GM23338 (cell line): ENCODE results near the gene RYR2. TPM values are rescaled to one million over a fixed set of nuclear protein-coding genes. Genes with fewer than 3 reads are reported as not detected.

Experiments
- ATAC-seq: fragments of 200-7000 bp; cut with Tn5 transposase; 3 replicates; pipeline ENCODE4 v1.9.1; 2020
- DNase-seq: peaks from one replicate; pipeline ENCODE4 v3.0.0-alpha.2; 2015; ENCODE audit warnings: low spot score
- H2AFZ ChIP-seq: fragments of 200-600 bp; sonication (generic); 2 replicates; pipeline ENCODE4 v1.8.0; 2016; ENCODE audit warnings: antibody characterized with exemption, mild to moderate bottlenecking, moderate library complexity
- H3F3A ChIP-seq: fragments of 200-600 bp; sonication (generic); replicated peaks from 2 replicates; pipeline ENCODE4 v1.8.0; 2017; ENCODE audit warnings: antibody characterized with exemption, mixed run types, low read depth
- H3K27ac ChIP-seq: fragments of 200-600 bp; sonication (generic); 2 replicates; pipeline ENCODE4 v1.6.1; 2016; ENCODE audit warnings: low read depth
- H3K27me3 ChIP-seq: fragments of 200-600 bp; sonication (generic); 2 replicates; pipeline ENCODE4 v1.8.0; 2016; ENCODE audit warnings: mild to moderate bottlenecking, mixed run types, moderate library complexity; ENCODE audit not compliant: insufficient read depth
- H3K36me3 ChIP-seq: fragments of 200-600 bp; sonication (generic); 2 replicates; pipeline ENCODE4 v1.8.0; 2016; ENCODE audit warnings: mild to moderate bottlenecking; ENCODE audit not compliant: insufficient read depth
- H3K4me1 ChIP-seq: fragments of 200-600 bp; sonication (generic); 2 replicates; pipeline ENCODE4 v1.8.0; 2016; ENCODE audit warnings: mild to moderate bottlenecking, moderate library complexity; ENCODE audit not compliant: insufficient read depth
- H3K4me2 ChIP-seq: fragments of 200-600 bp; sonication (generic); 2 replicates; pipeline ENCODE4 v1.7.1; 2017; ENCODE audit warnings: mixed run types
- H3K4me3 ChIP-seq: fragments of 200-600 bp; sonication (generic); 2 replicates; pipeline ENCODE4 v1.6.1; 2016; ENCODE audit warnings: mixed run types
- H3K79me2 ChIP-seq: fragments of 200-600 bp; sonication (generic); replicated peaks from 2 replicates; pipeline ENCODE4 v1.8.0; 2017; ENCODE audit warnings: mild to moderate bottlenecking; ENCODE audit not compliant: insufficient read depth
- H3K9me2 ChIP-seq: fragments of 200-600 bp; sonication (generic); 2 replicates; pipeline ENCODE4 v1.8.0; 2017; ENCODE audit not compliant: insufficient read depth
- H4K20me1 ChIP-seq: fragments of 200-600 bp; sonication (generic); replicated peaks from 2 replicates; pipeline ENCODE4 v1.8.0; 2017; ENCODE audit warnings: mild to moderate bottlenecking; ENCODE audit not compliant: insufficient read depth
- H3K27ac Mint-ChIP-seq: 2 replicates; pipeline ENCODE4 v1.8.0; 2020; ENCODE audit warnings: inconsistent platforms, mild to moderate bottlenecking, moderate library complexity, mixed read lengths
- H3K27me3 Mint-ChIP-seq: 3 replicates; pipeline ENCODE4 v1.8.0; 2022; ENCODE audit warnings: low read depth, mild to moderate bottlenecking, moderate library complexity, mixed read lengths, inconsistent platforms; ENCODE audit not compliant: insufficient read depth, poor library complexity
- H3K36me3 Mint-ChIP-seq: 3 replicates; pipeline ENCODE4 v1.8.0; 2021; ENCODE audit warnings: low read depth, mild to moderate bottlenecking, inconsistent platforms, moderate library complexity, mixed read lengths
- H3K4me1 Mint-ChIP-seq: 3 replicates; pipeline ENCODE4 v1.8.0; 2020; ENCODE audit warnings: mild to moderate bottlenecking, inconsistent platforms, mixed read lengths
- H3K4me3 Mint-ChIP-seq: 3 replicates; pipeline ENCODE4 v1.8.0; 2021; ENCODE audit warnings: moderate library complexity, mild to moderate bottlenecking, inconsistent platforms, mixed read lengths
- H3K9me3 Mint-ChIP-seq: 3 replicates; pipeline ENCODE4 v1.8.0; 2020; ENCODE audit warnings: moderate library complexity, mild to moderate bottlenecking, inconsistent platforms, mixed read lengths
- EZH2 ChIP-seq: fragments of 200-600 bp; sonication (generic); IDR thresholded peaks from one replicate; pipeline ENCODE4 v1.8.0; 2017; ENCODE audit warnings: antibody characterized with exemption, mild to moderate bottlenecking, low read depth; ENCODE audit not compliant: unreplicated experiment
- JUNB ChIP-seq: IDR thresholded peaks from one replicate; pipeline ENCODE4 v1.6.1; 2016; ENCODE audit warnings: antibody characterized with exemption; ENCODE audit not compliant: unreplicated experiment
- polyA plus RNA-seq: library from polyadenylated mRNA; unstranded; fragments of >200 nt; fragmentation: Nextera tagmentation; extraction: Ambion mirVana; gene quantifications from 2 replicates; pipeline ENCODE4 v1.2.1, GENCODE V29; 2016
- total RNA-seq: library from RNA; depleted of rRNA; stranded (reverse); fragments of >200 nt; shearing (Covaris generic); gene quantifications from 2 replicates; pipeline ENCODE4 v1.2.3, GENCODE V29; 2014
- TF ChIP-seq, protein P1 (sequence below): fragments of 250-450 bp; sonication (Bioruptor Pico); IDR thresholded peaks from 2 replicates; pipeline ENCODE4 v1.5.0; 2020; ENCODE audit warnings: mild to moderate bottlenecking, moderate library complexity
- TF ChIP-seq, protein P2 (sequence below), 2 experiments: fragments of 200-600 bp in 1 of 2; sonication (generic) in 1 of 2; conservative IDR thresholded peaks; 2 replicates each; pipeline versions ENCODE4 v1.5.1 to v1.6.1; 2016 to 2017; ENCODE audit warnings: antibody characterized with exemption in 2 of 2, low read depth in 2 of 2, mild to moderate bottlenecking in 2 of 2, moderate library complexity in 1 of 2

The RYR2 gene
- total and polyA plus RNA-seq, 2 experiments from 2014 or later = 8.9 to 10.0 TPM

DNA sequence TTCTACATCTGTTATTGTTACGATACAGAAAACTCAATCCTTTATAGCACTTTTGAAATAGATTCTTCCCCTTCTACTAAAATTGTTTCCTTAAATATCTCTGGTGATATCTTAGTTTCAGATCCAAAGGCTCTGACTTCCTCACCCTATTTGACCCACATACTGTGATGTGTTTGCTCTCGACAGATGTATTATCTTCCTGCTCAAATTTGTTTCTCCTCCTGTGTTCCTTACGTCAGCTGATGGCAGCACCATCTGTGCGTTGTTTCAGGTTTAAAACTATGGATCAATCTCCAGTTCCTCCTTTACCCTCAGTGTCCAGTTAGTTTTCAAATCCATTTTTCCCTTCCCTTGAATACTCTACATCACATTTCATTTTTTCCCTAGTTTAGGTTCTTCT, 274.4 kb downstream of the RYR2 start:
- ATAC-seq = no peak
- DNase-seq = no peak
- Histone ChIP-seq H3K27me3 (no peaks in the 10 kb centered on the region), H3K79me2 (no peaks in the 10 kb centered on the region), H4K20me1 (no peaks in the 10 kb centered on the region), H2AFZ (no peak overlapping the region), H3K4me1 (peaks cover 13% of the 10 kb centered on the region), H3K4me3 (no peak overlapping the region), H3K9me2 (no peaks in the 10 kb centered on the region), H3K4me2 (peak overlapping the region; percentile 46), H3K36me3 (no peaks in the 10 kb centered on the region), H3K27ac (0 out of 2 replicates have a peak overlapping the region, but pooled peaks have one; percentile 4), H3F3A (no peaks in the 10 kb centered on the region)
- H3K4me1 Mint-ChIP-seq = no peaks in the 10 kb centered on the region
- H3K9me3 Mint-ChIP-seq = peaks cover 3% of the 10 kb centered on the region; the same call in 2 of the 3 replicates
- TF ChIP-seq, protein P1, sequence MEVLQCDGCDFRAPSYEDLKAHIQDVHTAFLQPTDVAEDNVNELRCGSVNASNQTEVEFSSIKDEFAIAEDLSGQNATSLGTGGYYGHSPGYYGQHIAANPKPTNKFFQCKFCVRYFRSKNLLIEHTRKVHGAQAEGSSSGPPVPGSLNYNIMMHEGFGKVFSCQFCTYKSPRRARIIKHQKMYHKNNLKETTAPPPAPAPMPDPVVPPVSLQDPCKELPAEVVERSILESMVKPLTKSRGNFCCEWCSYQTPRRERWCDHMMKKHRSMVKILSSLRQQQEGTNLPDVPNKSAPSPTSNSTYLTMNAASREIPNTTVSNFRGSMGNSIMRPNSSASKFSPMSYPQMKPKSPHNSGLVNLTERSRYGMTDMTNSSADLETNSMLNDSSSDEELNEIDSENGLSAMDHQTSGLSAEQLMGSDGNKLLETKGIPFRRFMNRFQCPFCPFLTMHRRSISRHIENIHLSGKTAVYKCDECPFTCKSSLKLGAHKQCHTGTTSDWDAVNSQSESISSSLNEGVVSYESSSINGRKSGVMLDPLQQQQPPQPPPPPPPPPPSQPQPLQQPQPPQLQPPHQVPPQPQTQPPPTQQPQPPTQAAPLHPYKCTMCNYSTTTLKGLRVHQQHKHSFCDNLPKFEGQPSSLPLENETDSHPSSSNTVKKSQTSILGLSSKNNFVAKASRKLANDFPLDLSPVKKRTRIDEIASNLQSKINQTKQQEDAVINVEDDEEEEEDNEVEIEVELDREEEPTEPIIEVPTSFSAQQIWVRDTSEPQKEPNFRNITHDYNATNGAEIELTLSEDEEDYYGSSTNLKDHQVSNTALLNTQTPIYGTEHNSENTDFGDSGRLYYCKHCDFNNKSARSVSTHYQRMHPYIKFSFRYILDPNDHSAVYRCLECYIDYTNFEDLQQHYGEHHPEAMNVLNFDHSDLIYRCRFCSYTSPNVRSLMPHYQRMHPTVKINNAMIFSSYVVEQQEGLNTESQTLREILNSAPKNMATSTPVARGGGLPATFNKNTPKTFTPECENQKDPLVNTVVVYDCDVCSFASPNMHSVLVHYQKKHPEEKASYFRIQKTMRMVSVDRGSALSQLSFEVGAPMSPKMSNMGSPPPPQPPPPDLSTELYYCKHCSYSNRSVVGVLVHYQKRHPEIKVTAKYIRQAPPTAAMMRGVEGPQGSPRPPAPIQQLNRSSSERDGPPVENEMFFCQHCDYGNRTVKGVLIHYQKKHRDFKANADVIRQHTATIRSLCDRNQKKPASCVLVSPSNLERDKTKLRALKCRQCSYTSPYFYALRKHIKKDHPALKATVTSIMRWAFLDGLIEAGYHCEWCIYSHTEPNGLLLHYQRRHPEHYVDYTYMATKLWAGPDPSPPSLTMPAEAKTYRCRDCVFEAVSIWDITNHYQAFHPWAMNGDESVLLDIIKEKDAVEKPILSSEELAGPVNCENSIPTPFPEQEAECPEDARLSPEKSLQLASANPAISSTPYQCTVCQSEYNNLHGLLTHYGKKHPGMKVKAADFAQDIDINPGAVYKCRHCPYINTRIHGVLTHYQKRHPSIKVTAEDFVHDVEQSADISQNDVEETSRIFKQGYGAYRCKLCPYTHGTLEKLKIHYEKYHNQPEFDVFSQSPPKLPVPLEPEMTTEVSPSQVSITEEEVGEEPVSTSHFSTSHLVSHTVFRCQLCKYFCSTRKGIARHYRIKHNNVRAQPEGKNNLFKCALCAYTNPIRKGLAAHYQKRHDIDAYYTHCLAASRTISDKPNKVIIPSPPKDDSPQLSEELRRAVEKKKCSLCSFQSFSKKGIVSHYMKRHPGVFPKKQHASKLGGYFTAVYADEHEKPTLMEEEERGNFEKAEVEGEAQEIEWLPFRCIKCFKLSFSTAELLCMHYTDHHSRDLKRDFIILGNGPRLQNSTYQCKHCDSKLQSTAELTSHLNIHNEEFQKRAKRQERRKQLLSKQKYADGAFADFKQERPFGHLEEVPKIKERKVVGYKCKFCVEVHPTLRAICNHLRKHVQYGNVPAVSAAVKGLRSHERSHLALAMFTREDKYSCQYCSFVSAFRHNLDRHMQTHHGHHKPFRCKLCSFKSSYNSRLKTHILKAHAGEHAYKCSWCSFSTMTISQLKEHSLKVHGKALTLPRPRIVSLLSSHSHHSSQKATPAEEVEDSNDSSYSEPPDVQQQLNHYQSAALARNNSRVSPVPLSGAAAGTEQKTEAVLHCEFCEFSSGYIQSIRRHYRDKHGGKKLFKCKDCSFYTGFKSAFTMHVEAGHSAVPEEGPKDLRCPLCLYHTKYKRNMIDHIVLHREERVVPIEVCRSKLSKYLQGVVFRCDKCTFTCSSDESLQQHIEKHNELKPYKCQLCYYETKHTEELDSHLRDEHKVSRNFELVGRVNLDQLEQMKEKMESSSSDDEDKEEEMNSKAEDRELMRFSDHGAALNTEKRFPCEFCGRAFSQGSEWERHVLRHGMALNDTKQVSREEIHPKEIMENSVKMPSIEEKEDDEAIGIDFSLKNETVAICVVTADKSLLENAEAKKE = no peak
- TF ChIP-seq EZH2 (no peak), JUNB (no peak)
- TF ChIP-seq, protein P2, sequence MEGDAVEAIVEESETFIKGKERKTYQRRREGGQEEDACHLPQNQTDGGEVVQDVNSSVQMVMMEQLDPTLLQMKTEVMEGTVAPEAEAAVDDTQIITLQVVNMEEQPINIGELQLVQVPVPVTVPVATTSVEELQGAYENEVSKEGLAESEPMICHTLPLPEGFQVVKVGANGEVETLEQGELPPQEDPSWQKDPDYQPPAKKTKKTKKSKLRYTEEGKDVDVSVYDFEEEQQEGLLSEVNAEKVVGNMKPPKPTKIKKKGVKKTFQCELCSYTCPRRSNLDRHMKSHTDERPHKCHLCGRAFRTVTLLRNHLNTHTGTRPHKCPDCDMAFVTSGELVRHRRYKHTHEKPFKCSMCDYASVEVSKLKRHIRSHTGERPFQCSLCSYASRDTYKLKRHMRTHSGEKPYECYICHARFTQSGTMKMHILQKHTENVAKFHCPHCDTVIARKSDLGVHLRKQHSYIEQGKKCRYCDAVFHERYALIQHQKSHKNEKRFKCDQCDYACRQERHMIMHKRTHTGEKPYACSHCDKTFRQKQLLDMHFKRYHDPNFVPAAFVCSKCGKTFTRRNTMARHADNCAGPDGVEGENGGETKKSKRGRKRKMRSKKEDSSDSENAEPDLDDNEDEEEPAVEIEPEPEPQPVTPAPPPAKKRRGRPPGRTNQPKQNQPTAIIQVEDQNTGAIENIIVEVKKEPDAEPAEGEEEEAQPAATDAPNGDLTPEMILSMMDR (conservative IDR thresholded peaks at IDR 0.05; ENCODE audit: low read depth in 2 of 2) = no peak
- no peaks in the 10 kb centered on the region for H3K36me3 Mint-ChIP-seq
- peaks cover under 1% of the 10 kb centered on the region for H3K27me3 Mint-ChIP-seq
- H3K4me3 Mint-ChIP-seq = no peak overlapping the region
- no peak overlapping the region for H3K27ac Mint-ChIP-seq
